ENCODE data around the gene RASGEF1C.

The RASGEF1C gene

DNA sequence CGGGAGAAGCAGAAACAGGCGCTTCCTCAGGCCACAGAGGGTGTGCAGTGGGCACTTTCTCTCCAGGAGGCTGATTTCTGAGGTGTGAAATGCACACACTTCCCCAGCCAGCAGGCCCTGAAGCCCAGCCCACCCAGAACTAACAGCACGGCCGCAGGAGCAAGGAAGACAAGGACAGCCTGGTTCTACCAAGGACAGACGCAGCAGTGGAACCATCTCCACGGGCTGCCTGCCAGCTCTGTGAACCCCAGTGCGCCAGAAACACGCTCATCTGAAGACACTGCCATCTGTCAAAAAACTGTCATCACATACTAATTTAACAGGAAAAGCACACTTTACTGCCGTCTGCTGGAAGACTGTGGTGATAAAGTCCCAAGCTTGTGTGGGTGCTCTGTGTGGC lies 42.1 kb upstream of the RASGEF1C start:
- Histone ChIP-seq H3K9me3 (ENCODE audit: insufficient read depth, low read depth, low read length) (peaks cover 5% of the 10 kb centered on the region; the same call in 1 of the 2 replicates), H2AFZ (ENCODE audit: low read length) (no peak overlapping the region), H3K4me3 (ENCODE audit: low read length, poor library complexity, severe bottlenecking) (no peak overlapping the region), H3K9ac (ENCODE audit: low read depth, low read length, poor library complexity, severe bottlenecking) (no peak overlapping the region), H4K20me1 (ENCODE audit: insufficient read depth, low read length, poor library complexity, severe bottlenecking) (no peaks in the 10 kb centered on the region), H3K36me3 (ENCODE audit: insufficient read depth, low read length) (no peaks in the 10 kb centered on the region), H3K27me3 (ENCODE audit: insufficient read depth, low read length, poor library complexity, severe bottlenecking) (no peaks in the 10 kb centered on the region), H3K4me2 (ENCODE audit: low read depth, low read length, poor library complexity, severe bottlenecking) (no peak overlapping the region), H3F3A (ENCODE audit: low read depth) (no peaks in the 10 kb centered on the region), H3K9me2 (replicated peaks; ENCODE audit: low read depth, low read length) (no peaks in the 10 kb centered on the region), H3K4me1 (ENCODE audit: insufficient read depth, low read length, poor library complexity, severe bottlenecking) (no peaks in the 10 kb centered on the region), H3K79me2 (ENCODE audit: insufficient read depth, low read length) (no peaks in the 10 kb centered on the region)
- no peak for TF ChIP-seq EZH2phosphoT487 (IDR thresholded peaks at IDR 0.05; ENCODE audit: borderline replicate concordance)
- TF ChIP-seq, protein P1, sequence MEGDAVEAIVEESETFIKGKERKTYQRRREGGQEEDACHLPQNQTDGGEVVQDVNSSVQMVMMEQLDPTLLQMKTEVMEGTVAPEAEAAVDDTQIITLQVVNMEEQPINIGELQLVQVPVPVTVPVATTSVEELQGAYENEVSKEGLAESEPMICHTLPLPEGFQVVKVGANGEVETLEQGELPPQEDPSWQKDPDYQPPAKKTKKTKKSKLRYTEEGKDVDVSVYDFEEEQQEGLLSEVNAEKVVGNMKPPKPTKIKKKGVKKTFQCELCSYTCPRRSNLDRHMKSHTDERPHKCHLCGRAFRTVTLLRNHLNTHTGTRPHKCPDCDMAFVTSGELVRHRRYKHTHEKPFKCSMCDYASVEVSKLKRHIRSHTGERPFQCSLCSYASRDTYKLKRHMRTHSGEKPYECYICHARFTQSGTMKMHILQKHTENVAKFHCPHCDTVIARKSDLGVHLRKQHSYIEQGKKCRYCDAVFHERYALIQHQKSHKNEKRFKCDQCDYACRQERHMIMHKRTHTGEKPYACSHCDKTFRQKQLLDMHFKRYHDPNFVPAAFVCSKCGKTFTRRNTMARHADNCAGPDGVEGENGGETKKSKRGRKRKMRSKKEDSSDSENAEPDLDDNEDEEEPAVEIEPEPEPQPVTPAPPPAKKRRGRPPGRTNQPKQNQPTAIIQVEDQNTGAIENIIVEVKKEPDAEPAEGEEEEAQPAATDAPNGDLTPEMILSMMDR (conservative IDR thresholded peaks at IDR 0.05; ENCODE audit: low read length) = no peak

DNA sequence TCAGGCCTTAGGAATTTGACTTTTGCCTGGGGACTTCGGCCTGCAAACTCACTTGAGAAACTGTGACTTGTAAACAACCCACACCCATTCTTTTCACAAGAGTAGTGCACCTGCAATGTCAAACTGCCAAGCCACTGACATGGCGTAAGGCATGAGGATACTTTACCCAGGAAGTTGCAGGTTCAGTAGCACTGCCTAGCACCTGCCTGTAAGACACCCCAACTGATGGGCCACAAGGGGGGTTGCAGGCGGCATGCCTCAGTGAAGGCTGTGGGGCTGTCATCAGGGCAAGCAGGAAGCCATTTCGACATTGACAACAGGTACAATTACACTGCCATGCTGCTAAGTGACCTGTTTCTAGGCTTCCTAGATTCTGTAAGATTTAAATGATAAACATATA lies 41.3 kb upstream of the RASGEF1C start:
- H3K9me2 ChIP-seq (replicated peaks; ENCODE audit: low read depth, low read length) = no peaks in the 10 kb centered on the region
- H3K4me2 ChIP-seq (ENCODE audit: low read depth, low read length, poor library complexity, severe bottlenecking) = no peak overlapping the region
- H3K9ac ChIP-seq (ENCODE audit: low read depth, low read length, poor library complexity, severe bottlenecking) = no peak overlapping the region
- no peaks in the 10 kb centered on the region for H3K36me3 ChIP-seq (ENCODE audit: insufficient read depth, low read length)
- H2AFZ ChIP-seq (ENCODE audit: low read length) = no peak overlapping the region
- H3K27me3 ChIP-seq (ENCODE audit: insufficient read depth, low read length, poor library complexity, severe bottlenecking) = no peaks in the 10 kb centered on the region
- H4K20me1 ChIP-seq (ENCODE audit: insufficient read depth, low read length, poor library complexity, severe bottlenecking) = no peaks in the 10 kb centered on the region
- peaks cover 5% of the 10 kb centered on the region; the same call in 1 of the 2 replicates for H3K9me3 ChIP-seq (ENCODE audit: insufficient read depth, low read depth, low read length)
- no peaks in the 10 kb centered on the region for H3K79me2 ChIP-seq (ENCODE audit: insufficient read depth, low read length)
- no peak overlapping the region for H3K4me3 ChIP-seq (ENCODE audit: low read length, poor library complexity, severe bottlenecking)
- no peak for TF ChIP-seq EZH2phosphoT487 (IDR thresholded peaks at IDR 0.05; ENCODE audit: borderline replicate concordance)
- TF ChIP-seq, protein P1 (conservative IDR thresholded peaks at IDR 0.05; ENCODE audit: low read length) = no peak
- no peaks in the 10 kb centered on the region for H3F3A ChIP-seq (ENCODE audit: low read depth)
- no peaks in the 10 kb centered on the region for H3K4me1 ChIP-seq (ENCODE audit: insufficient read depth, low read length, poor library complexity, severe bottlenecking)

DNA sequence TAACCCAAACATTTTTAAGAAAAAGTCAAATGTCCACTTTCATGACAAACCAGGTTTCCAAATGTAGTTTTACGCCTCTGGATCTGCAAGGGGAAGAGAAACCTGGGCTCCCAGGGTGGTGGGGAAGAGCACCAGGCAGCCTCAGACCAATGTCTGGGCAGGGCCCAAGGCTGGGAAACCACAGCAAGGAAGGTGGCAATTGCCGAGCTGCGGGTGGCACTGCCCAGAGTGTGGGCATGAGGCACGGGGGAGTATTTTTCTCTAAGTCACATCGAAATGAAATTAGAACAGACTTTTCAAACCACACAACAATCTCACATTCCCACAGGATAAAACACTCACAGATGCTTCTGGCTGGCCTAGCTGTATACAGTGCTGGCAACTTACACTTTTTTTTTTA lies 32.6 kb upstream of the RASGEF1C start:
- Histone ChIP-seq H3F3A (ENCODE audit: low read depth) (no peaks in the 10 kb centered on the region), H3K27me3 (ENCODE audit: insufficient read depth, low read length, poor library complexity, severe bottlenecking) (no peaks in the 10 kb centered on the region), H3K36me3 (ENCODE audit: insufficient read depth, low read length) (no peaks in the 10 kb centered on the region; the same call in 1 of the 2 replicates), H3K9me3 (ENCODE audit: insufficient read depth, low read depth, low read length) (no peaks in the 10 kb centered on the region), H3K4me3 (ENCODE audit: low read length, poor library complexity, severe bottlenecking) (no peak overlapping the region), H3K79me2 (ENCODE audit: insufficient read depth, low read length) (no peaks in the 10 kb centered on the region), H3K4me1 (ENCODE audit: insufficient read depth, low read length, poor library complexity, severe bottlenecking) (no peaks in the 10 kb centered on the region), H2AFZ (ENCODE audit: low read length) (no peak overlapping the region), H3K9me2 (replicated peaks; ENCODE audit: low read depth, low read length) (no peaks in the 10 kb centered on the region), H3K4me2 (ENCODE audit: low read depth, low read length, poor library complexity, severe bottlenecking) (no peak overlapping the region), H3K9ac (ENCODE audit: low read depth, low read length, poor library complexity, severe bottlenecking) (no peak overlapping the region), H4K20me1 (ENCODE audit: insufficient read depth, low read length, poor library complexity, severe bottlenecking) (no peaks in the 10 kb centered on the region)
- TF ChIP-seq, protein P1 (conservative IDR thresholded peaks at IDR 0.05; ENCODE audit: low read length) = no peak
- no peak for TF ChIP-seq EZH2phosphoT487 (IDR thresholded peaks at IDR 0.05; ENCODE audit: borderline replicate concordance)
